Measurements from ENCODE around the gene RNF152. TPM values are rescaled to one million over a fixed set of nuclear protein-coding genes. Genes with fewer than 3 reads are reported as not detected.

Gene RNF152
- total RNA-seq, 1 experiment from 2014 or later = 2.4 TPM

DNA sequence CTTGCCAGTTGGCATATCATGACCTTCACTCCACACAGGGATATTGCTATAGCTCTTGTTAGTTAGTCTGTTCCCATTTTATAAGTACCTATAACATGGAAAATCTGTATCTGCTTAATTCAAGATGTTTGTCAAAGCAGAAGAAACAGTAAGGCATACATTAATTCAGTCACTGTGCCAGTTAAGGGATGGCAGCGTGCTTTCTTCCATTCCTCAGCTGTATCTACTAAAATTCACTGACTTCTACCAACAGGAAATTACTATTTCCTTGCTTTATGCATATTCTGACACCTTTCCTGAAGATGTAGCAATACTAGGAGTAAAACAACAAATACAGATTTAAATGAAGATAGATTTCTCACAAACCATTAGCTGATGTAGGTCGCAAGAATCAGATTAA lies 59.9 kb downstream of the RNF152 start:
- Mint-ChIP-seq H3K9me3 (ENCODE audit: unreplicated experiment) (no peaks in the 10 kb centered on the region), H3K4me1 (ENCODE audit: low read depth, unreplicated experiment) (no peaks in the 10 kb centered on the region), H3K4me3 (ENCODE audit: unreplicated experiment) (no peak overlapping the region), H3K27ac (ENCODE audit: unreplicated experiment) (no peak overlapping the region), H3K36me3 (ENCODE audit: insufficient read depth, unreplicated experiment) (no peaks in the 10 kb centered on the region), H3K27me3 (ENCODE audit: insufficient read depth, unreplicated experiment) (no peaks in the 10 kb centered on the region)
- ChIA-PET CTCF (no interaction called here), POLR2A (no interaction called here)
- Histone ChIP-seq H3K27me3 (replicated peaks; ENCODE audit: control insufficient read depth, insufficient read depth, low read length) (no peaks in the 10 kb centered on the region), H3K9me3 (no peaks in the 10 kb centered on the region), H3K36me3 (ENCODE audit: control insufficient read depth, insufficient read depth, low read length) (no peaks in the 10 kb centered on the region), H3K4me1 (no peaks in the 10 kb centered on the region), H3K4me3 (ENCODE audit: low read depth, low read length) (no peak overlapping the region)
- no TSS peak for BruUV-seq (replicated peaks)
- no peak for DNase-seq
- TF ChIP-seq, protein P1, sequence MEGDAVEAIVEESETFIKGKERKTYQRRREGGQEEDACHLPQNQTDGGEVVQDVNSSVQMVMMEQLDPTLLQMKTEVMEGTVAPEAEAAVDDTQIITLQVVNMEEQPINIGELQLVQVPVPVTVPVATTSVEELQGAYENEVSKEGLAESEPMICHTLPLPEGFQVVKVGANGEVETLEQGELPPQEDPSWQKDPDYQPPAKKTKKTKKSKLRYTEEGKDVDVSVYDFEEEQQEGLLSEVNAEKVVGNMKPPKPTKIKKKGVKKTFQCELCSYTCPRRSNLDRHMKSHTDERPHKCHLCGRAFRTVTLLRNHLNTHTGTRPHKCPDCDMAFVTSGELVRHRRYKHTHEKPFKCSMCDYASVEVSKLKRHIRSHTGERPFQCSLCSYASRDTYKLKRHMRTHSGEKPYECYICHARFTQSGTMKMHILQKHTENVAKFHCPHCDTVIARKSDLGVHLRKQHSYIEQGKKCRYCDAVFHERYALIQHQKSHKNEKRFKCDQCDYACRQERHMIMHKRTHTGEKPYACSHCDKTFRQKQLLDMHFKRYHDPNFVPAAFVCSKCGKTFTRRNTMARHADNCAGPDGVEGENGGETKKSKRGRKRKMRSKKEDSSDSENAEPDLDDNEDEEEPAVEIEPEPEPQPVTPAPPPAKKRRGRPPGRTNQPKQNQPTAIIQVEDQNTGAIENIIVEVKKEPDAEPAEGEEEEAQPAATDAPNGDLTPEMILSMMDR (IDR thresholded peaks at IDR 0.05; ENCODE audit: insufficient read depth in 1 of 2, low read depth in 1 of 2, low read length in 1 of 2, severe bottlenecking in 1 of 2, unreplicated experiment in 1 of 2) = no peak
- intact Hi-C loops (cut with micrococcal nuclease; ENCODE audit: unreplicated experiment) = no loop called here

DNA sequence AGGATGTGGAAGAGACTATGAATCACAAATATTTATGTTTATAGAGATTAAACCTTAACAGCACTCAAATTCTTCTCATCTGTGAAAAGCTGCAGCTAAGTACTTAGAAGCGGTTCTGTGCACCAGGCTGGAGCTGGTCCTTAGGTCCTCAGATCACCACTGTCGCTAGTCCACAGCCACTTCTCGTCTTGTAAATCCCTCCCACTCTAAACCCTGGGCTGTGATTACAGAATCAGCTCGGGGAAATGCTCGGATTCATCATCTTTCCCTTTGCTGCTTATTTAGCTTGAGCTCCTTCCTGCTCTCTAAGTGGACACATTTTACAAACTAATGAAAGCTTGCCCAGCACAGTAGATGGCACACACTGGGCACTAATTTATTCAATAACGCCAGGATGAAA lies 61.7 kb downstream of the RNF152 start:
- H3K9me3 ChIP-seq = no peaks in the 10 kb centered on the region
- no peaks in the 10 kb centered on the region for H3K4me1 Mint-ChIP-seq (ENCODE audit: low read depth, unreplicated experiment)
- no peak overlapping the region for H3K4me3 Mint-ChIP-seq (ENCODE audit: unreplicated experiment)
- no peak overlapping the region for H3K4me3 ChIP-seq (ENCODE audit: low read depth, low read length)
- CTCF ChIA-PET = no interaction called here
- H3K9me3 Mint-ChIP-seq (ENCODE audit: unreplicated experiment) = no peaks in the 10 kb centered on the region
- no peak for DNase-seq
- TF ChIP-seq, protein P1 (IDR thresholded peaks at IDR 0.05; ENCODE audit: insufficient read depth in 1 of 2, low read depth in 1 of 2, low read length in 1 of 2, severe bottlenecking in 1 of 2, unreplicated experiment in 1 of 2) = no peak
- intact Hi-C loops (cut with micrococcal nuclease; ENCODE audit: unreplicated experiment) = no loop called here
- H3K27me3 Mint-ChIP-seq (ENCODE audit: insufficient read depth, unreplicated experiment) = no peaks in the 10 kb centered on the region
- H3K27me3 ChIP-seq (replicated peaks; ENCODE audit: control insufficient read depth, insufficient read depth, low read length) = no peaks in the 10 kb centered on the region
- H3K36me3 Mint-ChIP-seq (ENCODE audit: insufficient read depth, unreplicated experiment) = no peaks in the 10 kb centered on the region
- no peak overlapping the region for H3K27ac Mint-ChIP-seq (ENCODE audit: unreplicated experiment)
- POLR2A ChIA-PET = no interaction called here
- no peaks in the 10 kb centered on the region for H3K36me3 ChIP-seq (ENCODE audit: control insufficient read depth, insufficient read depth, low read length)
- H3K4me1 ChIP-seq = no peaks in the 10 kb centered on the region
- BruUV-seq (replicated peaks) = no TSS peak

DNA sequence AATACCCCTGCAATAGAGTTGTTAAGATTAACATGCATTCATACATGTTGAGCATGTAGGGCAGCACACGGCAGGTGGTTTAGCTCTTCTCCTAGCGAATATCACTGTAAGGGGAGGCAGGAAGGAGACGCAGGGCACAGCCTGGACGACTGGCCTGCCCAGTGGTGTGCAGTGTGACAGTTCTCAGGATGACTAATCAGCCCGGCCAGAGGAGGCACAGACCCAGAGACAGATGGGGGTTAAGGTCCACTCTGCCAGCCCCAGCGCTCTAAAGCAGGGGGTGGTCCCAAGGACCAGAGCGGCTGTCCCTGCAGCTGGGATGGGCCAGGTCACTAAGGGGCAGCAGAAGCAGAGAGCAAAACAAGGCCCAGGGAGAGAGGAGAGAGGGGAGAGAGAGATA lies 63.7 kb downstream of the RNF152 start:
- no TSS peak for BruUV-seq (replicated peaks)
- no peak for DNase-seq
- CTCF ChIA-PET = no interaction called here
- intact Hi-C loops (cut with micrococcal nuclease; ENCODE audit: unreplicated experiment) = no loop called here
- H3K4me1 Mint-ChIP-seq (ENCODE audit: low read depth, unreplicated experiment) = no peaks in the 10 kb centered on the region
- TF ChIP-seq, protein P1 (IDR thresholded peaks at IDR 0.05; ENCODE audit: insufficient read depth in 1 of 2, low read depth in 1 of 2, low read length in 1 of 2, severe bottlenecking in 1 of 2, unreplicated experiment in 1 of 2) = no peak
- Histone ChIP-seq H3K4me3 (ENCODE audit: low read depth, low read length) (no peak overlapping the region), H3K27me3 (replicated peaks; ENCODE audit: control insufficient read depth, insufficient read depth, low read length) (no peaks in the 10 kb centered on the region), H3K36me3 (ENCODE audit: control insufficient read depth, insufficient read depth, low read length) (no peaks in the 10 kb centered on the region), H3K4me1 (no peaks in the 10 kb centered on the region), H3K9me3 (no peaks in the 10 kb centered on the region)
- no peaks in the 10 kb centered on the region for H3K27me3 Mint-ChIP-seq (ENCODE audit: insufficient read depth, unreplicated experiment)
- H3K27ac Mint-ChIP-seq (ENCODE audit: unreplicated experiment) = no peak overlapping the region
- no peaks in the 10 kb centered on the region for H3K36me3 Mint-ChIP-seq (ENCODE audit: insufficient read depth, unreplicated experiment)
- no peaks in the 10 kb centered on the region for H3K9me3 Mint-ChIP-seq (ENCODE audit: unreplicated experiment)
- no peak overlapping the region for H3K4me3 Mint-ChIP-seq (ENCODE audit: unreplicated experiment)
- POLR2A ChIA-PET = no interaction called here
